ENCODE data around the gene ALDH6A1.
"Not testable (repeated sequence)": the region's sequence is repeated elsewhere in the genome, so short reads cannot be mapped to it uniquely, and the experiment has no call there.

ALDH6A1 gene

GRCh38 chr14:74084277-74085046 lies at the start of gene ALDH6A1, which contains the start of gene LIN52:
Gene ALDH6A1, minus strand, starts transcription at chr14:74084453. Its CDS starts 59 bp downstream, at chr14:74084394.
Gene LIN52, plus strand, starts transcription at chr14:74084956. Its CDS starts 19 bp downstream, at chr14:74084975.
- peak; percentile 98 for DNase-seq

GRCh38 chr14:74127634-74128033 lies 43.4 kb upstream of the ALDH6A1 start:
- DNase-seq: no peak

- DNase-seq: no peak
Measured at GRCh38 chr14:74126315-74127013, 42.2 kb upstream of the ALDH6A1 start.

GRCh38 chr14:74125487-74125886 lies 41.2 kb upstream of the ALDH6A1 start:
- not testable (repeated sequence) for DNase-seq

- DNase-seq: not testable (repeated sequence)
Measured at GRCh38 chr14:74111395-74112216, 27.4 kb upstream of the ALDH6A1 start.

GRCh38 chr14:74109369-74109768 lies 25.1 kb upstream of the ALDH6A1 start:
- no peak for DNase-seq

GRCh38 chr14:74105381-74105780 lies 21.1 kb upstream of the ALDH6A1 start:
- no peak for DNase-seq

GRCh38 chr14:74089251-74090020 lies 5.2 kb upstream of the ALDH6A1 start:
- DNase-seq: no peak

GRCh38 chr14:74085828-74086227 lies 1.6 kb upstream of the ALDH6A1 start:
- no peak for DNase-seq

- no peak for DNase-seq
Measured at GRCh38 chr14:74085047-74085637, 889 bp upstream of the ALDH6A1 start.

GRCh38 chr14:74083784-74084276 lies 423 bp downstream of the ALDH6A1 start:
- DNase-seq: no peak

- DNase-seq: no peak
Measured at GRCh38 chr14:74083161-74083560, 1.1 kb downstream of the ALDH6A1 start.

GRCh38 chr14:74081491-74081890 lies 2.8 kb downstream of the ALDH6A1 start:
- DNase-seq: no peak

GRCh38 chr14:74080820-74081460 lies 3.3 kb downstream of the ALDH6A1 start:
- no peak for DNase-seq

GRCh38 chr14:74077401-74077800 lies 6.9 kb downstream of the ALDH6A1 start:
- DNase-seq: no peak

GRCh38 chr14:74065746-74066575 lies 18.3 kb downstream of the ALDH6A1 start:
- no peak for DNase-seq

- no peak for DNase-seq
Measured at GRCh38 chr14:74064883-74065282, 19.4 kb downstream of the ALDH6A1 start.

GRCh38 chr14:74064426-74064825 lies 19.8 kb downstream of the ALDH6A1 start:
- no peak for DNase-seq

GRCh38 chr14:74062809-74063150 lies 21.5 kb downstream of the ALDH6A1 start:
- DNase-seq: no peak

- DNase-seq: no peak
Measured at GRCh38 chr14:74049876-74050495, 34.3 kb downstream of the ALDH6A1 start.

Measured in CD4-positive, alpha-beta T cell treated with Interleukin-6 for 4 hours (primary cell).